ENCODE data around the gene JAK1. TPM values are rescaled to one million over a fixed set of nuclear protein-coding genes. Genes with fewer than 3 reads are reported as not detected.

JAK1 gene
- total RNA-seq, 4 donors from 2014 or later = 102 to 165 (median 120) TPM

DNA sequence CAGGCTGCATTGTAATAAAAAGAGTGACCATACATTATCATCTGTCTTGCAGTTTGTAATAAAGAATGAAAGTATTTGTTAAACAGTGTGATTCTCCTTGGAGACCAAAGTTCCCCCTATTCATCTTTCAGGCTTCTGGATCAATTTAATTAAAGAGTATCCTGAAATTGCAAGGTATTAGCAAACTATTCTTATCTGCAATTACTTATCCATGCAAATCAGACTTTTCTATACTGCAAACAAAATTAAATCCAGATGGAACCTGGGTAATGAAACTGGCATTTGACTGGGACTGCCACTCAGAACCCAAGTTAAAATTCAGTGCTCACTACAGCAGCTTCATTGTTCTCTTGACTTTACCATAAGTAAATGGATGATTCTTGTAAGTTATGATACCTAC is 37.1 kb downstream of the JAK1 start:
- H3K27me3 ChIP-seq = no peaks in the 10 kb centered on the region
- H3K36me3 ChIP-seq = no peaks in the 10 kb centered on the region
- no peaks in the 10 kb centered on the region for H3K9me3 ChIP-seq
- no peak overlapping the region for H3K27ac ChIP-seq
- no peak overlapping the region for H3K4me3 ChIP-seq (replicated peaks in 1 of 3)
- no peak for DNase-seq
- TF ChIP-seq POLR2A (IDR thresholded peaks at IDR 0.05) = no peak
- TF ChIP-seq, protein P1, sequence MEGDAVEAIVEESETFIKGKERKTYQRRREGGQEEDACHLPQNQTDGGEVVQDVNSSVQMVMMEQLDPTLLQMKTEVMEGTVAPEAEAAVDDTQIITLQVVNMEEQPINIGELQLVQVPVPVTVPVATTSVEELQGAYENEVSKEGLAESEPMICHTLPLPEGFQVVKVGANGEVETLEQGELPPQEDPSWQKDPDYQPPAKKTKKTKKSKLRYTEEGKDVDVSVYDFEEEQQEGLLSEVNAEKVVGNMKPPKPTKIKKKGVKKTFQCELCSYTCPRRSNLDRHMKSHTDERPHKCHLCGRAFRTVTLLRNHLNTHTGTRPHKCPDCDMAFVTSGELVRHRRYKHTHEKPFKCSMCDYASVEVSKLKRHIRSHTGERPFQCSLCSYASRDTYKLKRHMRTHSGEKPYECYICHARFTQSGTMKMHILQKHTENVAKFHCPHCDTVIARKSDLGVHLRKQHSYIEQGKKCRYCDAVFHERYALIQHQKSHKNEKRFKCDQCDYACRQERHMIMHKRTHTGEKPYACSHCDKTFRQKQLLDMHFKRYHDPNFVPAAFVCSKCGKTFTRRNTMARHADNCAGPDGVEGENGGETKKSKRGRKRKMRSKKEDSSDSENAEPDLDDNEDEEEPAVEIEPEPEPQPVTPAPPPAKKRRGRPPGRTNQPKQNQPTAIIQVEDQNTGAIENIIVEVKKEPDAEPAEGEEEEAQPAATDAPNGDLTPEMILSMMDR (IDR thresholded peaks at IDR 0.05) = no peak
- peaks cover 12 to 36% of the 10 kb centered on the region in 2 donors for H3K4me1 ChIP-seq
- intact Hi-C loops (cut with DNase I) = no loop called here

DNA sequence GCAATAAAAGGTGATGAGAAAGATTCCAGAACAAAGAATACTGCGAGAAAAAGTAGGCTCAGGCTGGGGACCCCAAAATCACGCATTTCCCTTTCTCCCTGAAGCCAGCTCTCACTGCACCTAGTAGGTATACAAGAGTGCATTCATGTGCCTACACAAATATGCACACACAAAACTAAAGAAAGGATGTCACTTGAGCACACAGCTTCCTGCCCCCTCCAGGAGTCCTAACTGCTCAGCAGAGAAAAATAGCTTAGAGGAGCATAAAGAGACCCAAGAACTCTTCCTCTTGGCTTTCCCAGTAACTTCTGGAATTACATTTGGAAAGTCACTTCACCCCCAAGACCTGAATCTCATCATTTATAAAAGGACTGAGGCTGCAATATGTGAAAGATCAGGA is 38.0 kb downstream of the JAK1 start:
- intact Hi-C loops (cut with DNase I) = no loop called here
- H3K27ac ChIP-seq = no peak overlapping the region
- H3K4me3 ChIP-seq (replicated peaks in 1 of 3) = no peak overlapping the region
- TF ChIP-seq, protein P1 (IDR thresholded peaks at IDR 0.05) = no peak
- no peak for TF ChIP-seq POLR2A (IDR thresholded peaks at IDR 0.05)
- no peaks in the 10 kb centered on the region for H3K9me3 ChIP-seq
- no peaks in the 10 kb centered on the region for H3K27me3 ChIP-seq
- no peaks in the 10 kb centered on the region for H3K36me3 ChIP-seq
- DNase-seq = no peak
- WGBS, 2 donors = 96 to 97% methylated on average over 2 of the region's 2 CpGs
- peaks cover 15 to 36% of the 10 kb centered on the region in 2 donors for H3K4me1 ChIP-seq

DNA sequence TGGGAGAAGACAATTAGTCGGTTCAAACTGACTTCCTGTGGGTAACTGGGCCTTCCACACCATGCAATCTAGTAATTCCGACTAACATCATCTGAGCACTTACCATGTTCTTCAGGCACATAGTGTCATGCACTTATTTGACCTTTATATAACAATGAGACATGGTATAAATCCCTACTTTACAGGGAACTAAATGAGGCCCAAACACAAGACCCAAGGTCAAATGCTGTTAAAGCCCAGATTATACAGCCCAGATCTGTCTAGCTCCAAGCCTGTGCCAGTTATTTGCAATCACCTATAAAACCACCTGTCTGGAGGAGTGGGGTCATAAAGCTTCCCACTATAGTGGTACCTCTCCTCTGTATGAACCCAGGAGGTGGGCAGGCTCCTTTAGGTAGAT is 40.8 kb downstream of the JAK1 start:
- Histone ChIP-seq H3K4me1 (peaks cover 25 to 49% of the 10 kb centered on the region in 2 donors), H3K27me3 (no peaks in the 10 kb centered on the region), H3K27ac (no peak overlapping the region), H3K36me3 (no peaks in the 10 kb centered on the region), H3K4me3 (replicated peaks in 1 of 3) (no peak overlapping the region), H3K9me3 (no peaks in the 10 kb centered on the region)
- 63 to 77% methylated on average over 2 of the region's 2 CpGs for WGBS, 2 donors
- no peak for DNase-seq
- intact Hi-C loops (cut with DNase I) = no loop called here
- TF ChIP-seq, protein P1 (IDR thresholded peaks at IDR 0.05) = no peak
- no peak for TF ChIP-seq POLR2A (IDR thresholded peaks at IDR 0.05)

DNA sequence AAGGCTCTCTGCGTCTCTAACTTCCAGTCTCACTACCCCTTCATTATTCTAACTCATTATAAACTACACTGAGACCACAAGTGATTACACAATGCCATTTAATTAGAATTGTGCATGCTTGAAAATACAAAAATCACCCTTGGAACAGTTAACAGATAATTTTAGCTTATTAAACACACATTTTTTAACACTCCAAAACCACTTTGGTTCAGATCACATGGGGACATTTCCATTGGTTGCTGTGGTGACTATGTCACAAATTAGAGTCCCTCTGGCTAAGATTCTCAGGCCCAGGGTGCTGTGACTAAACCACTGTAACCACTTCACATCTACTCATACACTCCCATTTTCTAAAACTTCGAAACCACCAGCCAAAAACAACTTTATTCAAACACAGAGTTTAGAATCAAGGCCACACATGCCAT is 43.0 kb downstream of the JAK1 start:
- Histone ChIP-seq H3K36me3 (no peaks in the 10 kb centered on the region), H3K27ac (peak overlapping the region in 1 of 3 donors; percentile 57), H3K4me1 (peaks cover 25 to 48% of the 10 kb centered on the region in 2 donors), H3K9me3 (no peaks in the 10 kb centered on the region), H3K27me3 (no peaks in the 10 kb centered on the region), H3K4me3 (replicated peaks in 1 of 3) (no peak overlapping the region)
- 44% methylated on average over 2 of the region's 2 CpGs for WGBS, 2 donors
- intact Hi-C loops (cut with DNase I) = no loop called here
- peak; percentile 39 to 45 for DNase-seq
- TF ChIP-seq POLR2A (IDR thresholded peaks at IDR 0.05) = no peak
- TF ChIP-seq, protein P1 (IDR thresholded peaks at IDR 0.05) = no peak

DNA sequence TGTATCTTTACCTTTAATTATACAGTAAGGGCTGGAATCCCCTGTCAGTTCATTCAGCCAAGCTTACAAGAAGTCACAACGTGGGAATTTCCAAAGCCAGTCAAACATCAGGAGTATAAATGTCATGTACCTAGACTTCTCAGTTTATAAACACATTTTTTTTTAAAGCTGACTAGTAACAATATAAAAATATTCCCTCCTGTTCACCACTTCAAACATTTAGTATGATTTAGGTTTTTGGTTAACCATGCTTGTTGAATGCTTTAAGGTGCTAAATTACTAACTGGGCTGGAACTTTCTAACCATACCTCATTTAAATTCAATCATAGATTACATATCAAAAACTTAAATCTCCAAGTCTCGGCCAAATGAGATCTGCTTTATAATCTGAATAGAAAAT is 44.0 kb downstream of the JAK1 start:
- H3K4me1 ChIP-seq = peaks cover 21 to 46% of the 10 kb centered on the region in 2 donors
- no peaks in the 10 kb centered on the region for H3K9me3 ChIP-seq
- intact Hi-C loops (cut with DNase I) = no loop called here
- H3K4me3 ChIP-seq (replicated peaks in 1 of 3) = no peak overlapping the region
- 59 to 65% methylated on average over 2 of the region's 2 CpGs for WGBS, 2 donors
- TF ChIP-seq POLR2A (IDR thresholded peaks at IDR 0.05) = no peak
- TF ChIP-seq, protein P1 (IDR thresholded peaks at IDR 0.05) = no peak
- H3K27ac ChIP-seq = no peak overlapping the region
- no peak for DNase-seq
- no peaks in the 10 kb centered on the region for H3K27me3 ChIP-seq
- no peaks in the 10 kb centered on the region for H3K36me3 ChIP-seq
